NCI-H2171 (cell line): ENCODE data around the gene NPDC1.
"Not testable (repeated sequence)": the region's sequence is repeated elsewhere in the genome, so short reads cannot be mapped to it uniquely, and the experiment has no call there.

Source experiments
- DNase-seq: peaks from one replicate; lab custom pipeline; 2025; lab: John Stamatoyannopoulos, UW

The NPDC1 gene

DNA sequence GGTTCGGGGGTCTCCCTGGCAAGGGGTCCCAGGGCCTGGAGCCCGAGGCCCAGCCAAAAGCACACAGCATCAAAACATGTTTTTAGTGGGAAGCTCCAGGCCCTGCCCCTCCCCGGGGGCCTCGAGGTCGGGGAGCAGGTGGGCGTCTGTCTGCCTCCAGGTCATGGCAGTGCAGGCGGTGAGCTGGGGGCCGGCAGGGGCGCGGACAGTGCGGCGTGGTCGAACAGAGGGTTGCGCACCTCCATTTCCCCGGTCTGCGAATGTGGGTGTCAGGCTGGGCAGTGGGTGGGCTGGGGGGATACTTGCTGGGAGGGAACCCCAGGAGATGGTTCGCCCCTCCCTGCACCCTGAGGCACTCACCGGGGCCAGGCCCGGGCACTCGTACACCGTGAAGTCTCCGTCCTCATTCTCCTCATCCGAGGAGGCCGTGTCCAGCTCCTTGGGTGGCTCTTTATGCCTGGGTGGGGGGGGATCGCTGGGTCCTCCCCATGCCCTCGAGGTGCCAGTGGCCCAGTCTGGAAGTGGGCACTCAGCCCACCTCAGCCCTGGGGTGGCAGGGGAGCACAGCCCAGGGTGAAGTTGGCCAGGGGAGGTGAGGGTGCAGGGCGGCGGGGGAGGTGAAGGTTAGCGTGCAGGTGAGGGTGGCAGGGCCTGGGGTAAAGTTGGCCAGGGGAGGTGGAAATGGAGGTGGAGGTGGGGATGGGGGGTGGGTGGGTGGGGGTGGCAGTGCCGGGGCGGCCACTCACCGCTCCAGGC lies 6.2 kb downstream of the NPDC1 start:
- no peak for DNase-seq

- no peak for DNase-seq
Observed at GRCh38 chr9:137038916-137039315, 7.1 kb downstream of the NPDC1 start.

GRCh38 chr9:137037483-137037882 lies 8.5 kb downstream of the NPDC1 start:
- no peak for DNase-seq

DNA sequence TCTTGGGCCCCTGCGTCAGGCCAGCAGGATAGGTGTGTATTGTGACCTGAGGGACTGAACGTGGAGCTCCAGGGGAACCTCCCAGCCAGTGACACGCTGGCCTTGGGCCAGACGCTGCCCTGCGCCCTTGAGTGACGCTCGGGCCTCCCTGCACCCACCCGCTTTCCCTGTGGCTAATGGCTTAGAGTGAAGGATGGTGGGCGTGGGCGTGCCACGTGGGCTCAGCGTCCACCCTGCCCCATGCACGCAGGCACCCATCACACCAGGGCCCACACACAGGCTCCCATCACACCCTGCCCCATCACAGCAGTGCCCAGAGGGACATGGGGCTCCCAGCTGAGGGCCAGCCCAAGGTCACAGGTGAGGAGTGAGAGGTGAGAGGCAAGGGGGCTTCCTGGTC lies 8.9 kb downstream of the NPDC1 start:
- no peak for DNase-seq

GRCh38 chr9:137035937-137036336 lies 10.0 kb downstream of the NPDC1 start:
- DNase-seq = no peak

DNA sequence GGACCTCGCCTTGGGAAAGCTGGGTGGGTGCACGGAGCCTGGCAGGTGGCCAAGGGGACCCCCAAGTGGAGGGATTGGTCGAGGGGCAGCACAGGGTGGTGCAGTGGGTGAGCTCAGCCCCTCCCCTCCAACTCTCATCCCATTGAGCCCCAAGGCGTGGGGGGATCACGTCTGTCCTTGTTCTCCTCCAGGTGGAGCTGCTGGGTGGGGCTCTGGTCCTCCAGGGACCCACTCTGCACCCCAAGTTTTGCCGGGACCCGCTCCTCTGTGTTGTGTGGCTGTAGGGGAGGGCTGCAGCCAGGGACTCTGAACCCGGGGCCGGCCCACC lies 10.5 kb downstream of the NPDC1 start:
- DNase-seq = no peak

DNA sequence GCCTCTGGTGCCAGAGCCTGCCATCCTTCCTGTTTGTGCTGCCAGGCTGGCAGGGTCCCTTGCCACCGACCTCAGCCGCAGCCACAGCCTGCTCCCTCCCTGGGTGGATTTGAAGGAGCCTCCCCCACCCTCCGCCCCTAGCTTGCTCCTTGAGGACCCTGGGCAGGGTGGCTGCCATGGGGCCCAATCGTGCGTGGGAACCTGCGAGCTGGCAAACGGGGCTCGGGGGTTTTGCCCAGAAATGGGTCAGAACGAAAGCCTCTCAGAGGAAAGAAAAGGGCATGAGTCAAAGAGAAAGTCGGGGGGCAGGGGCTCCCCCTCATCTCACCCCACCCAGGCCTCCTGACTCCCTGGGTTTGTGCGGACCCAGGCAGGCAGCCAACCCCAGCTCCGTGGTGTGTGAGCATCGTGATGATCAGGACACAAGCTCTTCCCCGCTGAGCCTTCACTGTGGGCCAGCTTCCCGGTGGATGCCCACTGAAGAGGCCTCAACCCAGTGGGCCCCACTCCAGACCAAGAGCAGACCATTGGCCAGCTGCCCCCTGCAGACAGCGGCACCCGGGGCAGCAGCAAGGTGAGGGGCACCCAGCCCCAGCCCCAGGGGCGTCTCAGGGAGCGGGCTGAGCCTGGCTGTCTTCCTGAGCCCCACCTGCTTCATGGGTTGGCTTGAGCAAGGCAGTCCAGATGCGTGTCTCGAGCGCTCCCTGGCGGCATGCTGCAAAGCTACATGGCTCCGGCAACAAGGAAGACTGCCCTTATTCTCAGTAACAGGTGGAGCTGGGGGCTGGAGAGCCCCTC lies 11.1 kb downstream of the NPDC1 start:
- peak; percentile 90 for DNase-seq

GRCh38 chr9:137034039-137034708 lies 11.8 kb downstream of the NPDC1 start:
- DNase-seq = no peak

DNA sequence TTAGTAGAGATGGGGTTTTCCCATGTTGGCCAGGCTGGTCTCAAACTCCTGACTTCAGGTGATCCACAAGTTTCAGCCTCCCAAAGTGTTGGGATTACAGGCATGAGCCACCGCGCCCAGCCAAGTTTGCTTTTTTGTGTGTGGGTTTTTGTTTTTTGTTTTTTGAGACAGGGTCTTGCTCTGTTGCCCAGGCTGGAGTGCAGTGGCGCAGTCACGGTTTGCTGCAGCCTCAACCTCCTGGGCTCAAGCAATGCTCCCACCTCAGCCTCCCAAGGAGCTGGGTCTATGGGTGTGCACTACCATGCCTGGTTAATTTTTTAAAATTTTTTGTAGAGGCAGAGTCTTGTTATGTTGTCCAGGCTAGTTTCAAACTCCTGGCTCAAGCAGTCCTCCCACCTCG lies 12.5 kb downstream of the NPDC1 start:
- DNase-seq = not testable (repeated sequence)

GRCh38 chr9:137032858-137033257 lies 13.1 kb downstream of the NPDC1 start:
- DNase-seq = no peak

- DNase-seq = peak; percentile 52
Observed at GRCh38 chr9:137031904-137032640, 13.9 kb downstream of the NPDC1 start, which contains the start of gene FUT7. Gene FUT7 (minus strand): TSS chr9:137032088. CDS start chr9:137031991, 97 bp downstream.

- DNase-seq = no peak
Observed at GRCh38 chr9:137030538-137031527, 15.1 kb downstream of the NPDC1 start.

DNA sequence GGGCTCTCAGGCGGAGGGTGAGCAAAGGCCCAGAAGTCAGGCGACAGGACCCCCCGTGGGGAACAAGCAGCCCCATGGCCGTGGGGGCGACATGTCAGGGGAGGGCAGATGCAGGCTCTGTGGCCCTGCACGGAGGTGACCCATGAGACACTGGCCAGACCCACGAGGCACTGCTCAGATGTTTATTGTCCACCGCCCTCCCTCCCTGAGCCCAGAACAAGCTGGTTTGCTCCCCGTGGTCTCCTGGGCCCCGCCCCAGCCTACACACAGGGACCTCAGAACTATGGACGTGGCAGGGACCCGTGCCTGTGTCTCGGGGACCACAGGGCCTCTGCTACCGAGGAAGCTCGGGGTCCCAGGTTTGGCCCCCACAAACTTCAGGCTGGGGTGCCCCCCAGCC lies 16.0 kb downstream of the NPDC1 start:
- no peak for DNase-seq

DNA sequence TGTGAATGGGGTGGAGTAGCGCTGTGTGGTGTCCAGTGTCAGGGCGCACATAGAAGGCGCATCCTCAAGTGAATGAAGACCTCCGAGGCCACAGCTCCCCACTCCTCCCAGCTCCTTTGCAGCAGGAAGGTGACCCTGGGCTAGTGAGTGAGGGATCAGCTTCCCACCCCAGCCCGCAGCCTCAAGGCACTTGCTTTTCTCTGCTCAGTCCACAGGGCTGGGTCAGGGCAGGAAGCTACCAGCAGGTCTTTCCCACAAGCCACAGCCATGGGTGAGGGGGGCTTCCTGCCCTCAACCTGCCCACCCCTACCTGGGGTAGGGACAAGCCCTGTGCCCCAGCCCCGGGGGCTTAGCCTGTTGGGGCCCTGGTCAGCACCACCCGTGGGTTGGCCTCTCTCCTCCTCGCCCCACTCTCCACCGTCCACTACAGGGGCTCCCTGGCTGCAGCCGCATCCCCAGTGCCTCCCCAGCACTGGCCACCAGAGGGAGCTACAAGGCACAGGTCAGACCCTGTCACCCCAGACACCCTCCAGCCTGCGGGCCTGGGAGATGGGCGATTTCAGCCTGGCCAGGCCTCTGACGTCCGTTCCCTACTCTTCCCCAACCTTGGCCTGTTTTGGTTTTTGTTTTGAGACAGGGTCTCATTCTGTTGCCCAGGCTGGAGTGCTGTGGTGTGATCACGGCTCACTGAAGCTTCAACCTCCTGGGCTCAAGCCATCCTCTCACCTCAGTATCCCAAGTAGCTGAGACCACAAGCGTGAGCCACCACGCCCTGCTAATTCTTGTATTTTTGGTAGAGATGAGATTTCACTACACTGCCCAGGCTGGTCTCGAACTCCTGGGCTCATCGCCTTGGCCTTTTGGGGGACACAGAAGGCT lies 16.7 kb downstream of the NPDC1 start:
- no peak for DNase-seq

- DNase-seq = peak; percentile 77
Observed at GRCh38 chr9:137028263-137029057, 17.5 kb downstream of the NPDC1 start.

DNA sequence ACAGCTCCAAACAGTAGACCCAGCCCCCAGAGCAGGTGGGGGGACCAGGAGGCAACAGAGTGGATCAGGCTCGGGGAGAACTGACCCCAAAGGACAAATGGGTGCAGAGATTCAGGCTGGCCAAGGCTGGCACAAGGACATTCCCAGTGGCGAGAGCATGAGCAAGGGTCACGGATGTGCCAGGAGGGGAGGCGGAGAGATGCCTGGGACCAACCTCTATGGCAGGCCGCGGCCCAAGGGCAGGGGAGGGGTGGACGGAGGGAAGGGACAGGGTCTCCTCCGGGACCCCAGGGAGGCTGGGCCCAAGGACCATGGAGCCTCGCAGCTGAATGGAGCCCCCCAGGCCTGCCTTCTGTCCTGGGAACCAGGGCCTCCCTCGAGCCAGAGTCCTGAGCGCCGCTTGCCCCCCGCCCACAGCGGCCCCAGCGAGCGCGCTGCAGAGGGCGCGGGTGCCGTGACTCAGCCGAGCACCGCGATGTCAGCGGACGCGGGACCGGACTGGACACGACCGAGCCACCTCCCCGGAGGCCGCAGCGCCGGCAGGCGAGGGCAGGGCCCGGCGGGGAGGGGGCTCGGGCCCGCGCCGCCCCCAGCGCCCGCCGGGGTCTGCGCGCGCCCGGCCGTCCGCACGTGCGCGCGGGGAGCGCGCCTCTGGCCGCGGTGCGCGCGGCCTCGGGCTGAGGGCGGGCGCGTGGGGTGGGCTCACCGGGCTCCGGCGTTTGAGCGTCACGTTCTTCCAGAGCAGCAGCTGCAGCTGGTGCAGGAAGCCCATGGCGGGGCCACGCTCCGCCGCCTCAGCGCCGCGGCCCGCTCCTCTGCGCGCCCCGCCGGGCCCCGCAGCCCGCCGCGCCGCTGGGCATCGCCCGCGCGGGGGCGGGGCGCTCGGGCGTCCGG lies 18.4 kb downstream of the NPDC1 start, which contains the start of gene ABCA2:
Gene ABCA2, minus strand, starts transcription at position 869 of the 894 bp plus-strand sequence. Its CDS starts 97 bp downstream, at position 772.
- DNase-seq = no peak

DNA sequence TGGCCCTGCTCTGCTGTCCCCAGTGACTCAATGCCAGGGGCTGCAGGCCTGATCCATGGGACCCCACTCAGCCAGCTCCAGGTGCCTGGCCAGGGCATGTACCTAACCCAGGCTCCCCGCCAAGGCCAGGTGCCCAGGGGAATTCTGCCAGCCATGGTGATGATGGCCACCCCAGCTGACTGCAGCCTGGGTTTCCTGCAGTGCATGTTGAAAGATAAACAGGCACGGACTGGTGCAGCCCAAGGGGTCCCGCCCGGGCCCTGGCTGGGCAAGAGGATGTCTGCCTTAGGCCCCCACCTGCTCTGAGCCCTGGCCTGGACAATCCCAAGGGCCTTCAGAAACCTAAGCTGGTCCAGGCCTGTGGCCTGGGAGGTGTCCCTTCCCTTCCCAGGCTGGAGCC lies 19.1 kb downstream of the NPDC1 start:
- DNase-seq = no peak

- no peak for DNase-seq
Observed at GRCh38 chr9:137026384-137026783, 19.6 kb downstream of the NPDC1 start.
